Glomerular visceral epithelial cell (primary cell): Measurements from ENCODE around the gene MAP3K7CL.
A peak's percentile ranks its signal among the peaks of the same experiment; 100 is the strongest.

Source experiments
- DNase-seq: peaks from one replicate; pipeline ENCODE4 v3.0.0-alpha.2; 2016; ENCODE audit errors: extremely low spot score

Gene MAP3K7CL

GRCh38 chr21:29130270-29130969 lies at the start of gene MAP3K7CL:
TSS of gene MAP3K7CL (plus strand) at chr21:29130644. CDS start at chr21:29133345, 2,701 bp downstream.
- peak; percentile 98 for DNase-seq

GRCh38 chr21:29082046-29082815 lies 48.2 kb upstream of the MAP3K7CL start:
- DNase-seq, result no peak

- no peak for DNase-seq
Observed at GRCh38 chr21:29083306-29083705, 47.1 kb upstream of the MAP3K7CL start.

GRCh38 chr21:29084372-29084771 lies 46.1 kb upstream of the MAP3K7CL start:
- DNase-seq, result no peak

GRCh38 chr21:29085106-29085752 lies 45.2 kb upstream of the MAP3K7CL start:
- DNase-seq, result no peak

- DNase-seq, result no peak
Observed at GRCh38 chr21:29091033-29091432, 39.4 kb upstream of the MAP3K7CL start.

GRCh38 chr21:29092102-29092959 lies 38.1 kb upstream of the MAP3K7CL start:
- DNase-seq, result no peak

- no peak for DNase-seq
Observed at GRCh38 chr21:29096218-29097015, 34.0 kb upstream of the MAP3K7CL start.

- no peak for DNase-seq
Observed at GRCh38 chr21:29098156-29098555, 32.3 kb upstream of the MAP3K7CL start.

GRCh38 chr21:29102791-29103257 lies 27.6 kb upstream of the MAP3K7CL start:
- DNase-seq, result no peak

- no peak for DNase-seq
Observed at GRCh38 chr21:29104239-29104708, 26.2 kb upstream of the MAP3K7CL start.

- peak; percentile 70 for DNase-seq
Observed at GRCh38 chr21:29105218-29105617, 25.2 kb upstream of the MAP3K7CL start.

GRCh38 chr21:29114765-29115500 lies 15.5 kb upstream of the MAP3K7CL start:
- peak; percentile 41 for DNase-seq

GRCh38 chr21:29115899-29116298 lies 14.5 kb upstream of the MAP3K7CL start:
- no peak for DNase-seq

- DNase-seq, result no peak
Observed at GRCh38 chr21:29117372-29117955, 13.0 kb upstream of the MAP3K7CL start.

GRCh38 chr21:29121759-29122158 lies 8.7 kb upstream of the MAP3K7CL start:
- DNase-seq, result no peak

GRCh38 chr21:29124645-29125044 lies 5.8 kb upstream of the MAP3K7CL start:
- DNase-seq, result no peak

- DNase-seq, result peak; percentile 22
Observed at GRCh38 chr21:29125191-29125590, 5.3 kb upstream of the MAP3K7CL start.

GRCh38 chr21:29125979-29126378 lies 4.5 kb upstream of the MAP3K7CL start:
- no peak for DNase-seq

GRCh38 chr21:29133241-29133640 lies 2.8 kb downstream of the MAP3K7CL start:
- no peak for DNase-seq
